GM12891 (cell line): Measurements from ENCODE around the gene HMG20A.

Source experiments
- DNase-seq: peaks from one replicate; pipeline ENCODE4 v3.0.0; 2011; ENCODE audit warnings: low spot score; ENCODE audit not compliant: insufficient read length
- FAIRE-seq: peaks from 2 replicates; lab custom pipeline; 2011; peaks lifted over from hg19 to GRCh38; lab: Jason Lieb, UNC
- PAX5 ChIP-seq: IDR thresholded peaks from 2 replicates; pipeline ENCODE4 v1.6.1; 2011; ENCODE audit warnings: low read length, moderate library complexity, mild to moderate bottlenecking; ENCODE audit not compliant: insufficient read depth, severe bottlenecking
- POLR2A ChIP-seq: IDR thresholded peaks from 2 replicates; pipeline ENCODE4 v1.6.1; 2011; ENCODE audit warnings: low read depth, low read length, control low read depth
- POLR2AphosphoS5 ChIP-seq: IDR thresholded peaks from 2 replicates; pipeline ENCODE4 v1.6.1; 2011; ENCODE audit warnings: low read depth, low read length, control low read depth
- POU2F2 ChIP-seq: IDR thresholded peaks from 2 replicates; pipeline ENCODE4 v1.6.1; 2011; ENCODE audit warnings: low read depth, mild to moderate bottlenecking, control low read depth, low read length, moderate library complexity
- SPI1 ChIP-seq: IDR thresholded peaks from 2 replicates; pipeline ENCODE4 v1.6.1; 2011; ENCODE audit warnings: low read depth, low read length, control low read depth
- TAF1 ChIP-seq: IDR thresholded peaks from 2 replicates; pipeline ENCODE4 v1.6.1; 2011; ENCODE audit warnings: low read depth, low read length, control low read depth

HMG20A gene

GRCh38 chr15:77527831-77528231 is 107.1 kb downstream of the HMG20A start:
- DNase-seq (no peak), FAIRE-seq (no peak)
- TF ChIP-seq TAF1 (no peak), PAX5 (no peak), POLR2A (no peak), POLR2AphosphoS5 (no peak), SPI1 (no peak), POU2F2 (no peak)

- FAIRE-seq (no peak), DNase-seq (no peak)
- no peak for TF ChIP-seq SPI1
- no peak for TF ChIP-seq TAF1
- TF ChIP-seq POLR2A: no peak
- no peak for TF ChIP-seq POLR2AphosphoS5
- TF ChIP-seq PAX5: no peak
- no peak for TF ChIP-seq POU2F2
Measured at GRCh38 chr15:77528290-77528967, 107.7 kb downstream of the HMG20A start.

- FAIRE-seq (no peak), DNase-seq (no peak)
Measured at GRCh38 chr15:77528968-77529319, 108.3 kb downstream of the HMG20A start.

GRCh38 chr15:77529394-77530159 is 108.9 kb downstream of the HMG20A start:
- no peak for DNase-seq
- no peak for TF ChIP-seq POLR2A
- no peak for TF ChIP-seq SPI1
- no peak for TF ChIP-seq POLR2AphosphoS5
- no peak for TF ChIP-seq POU2F2
- no peak for TF ChIP-seq TAF1
- TF ChIP-seq PAX5: no peak
- FAIRE-seq: no peak

More at GRCh38 chr15:77528968-77529319, 108.3 kb downstream of the HMG20A start:
- TF ChIP-seq PAX5 (no peak), TAF1 (no peak), POU2F2 (no peak), POLR2A (no peak), SPI1 (no peak), POLR2AphosphoS5 (no peak)

GRCh38 chr15:77530576-77530975 is 109.9 kb downstream of the HMG20A start:
- DNase-seq (no peak), FAIRE-seq (no peak)
- TF ChIP-seq POLR2AphosphoS5: no peak
- TF ChIP-seq PAX5: no peak
- no peak for TF ChIP-seq POLR2A
- no peak for TF ChIP-seq SPI1
- TF ChIP-seq TAF1: no peak
- TF ChIP-seq POU2F2: no peak

GRCh38 chr15:77531191-77532000 is 110.7 kb downstream of the HMG20A start:
- no peak for DNase-seq
- FAIRE-seq: no peak
- TF ChIP-seq POLR2AphosphoS5: no peak
- no peak for TF ChIP-seq POU2F2
- TF ChIP-seq POLR2A: no peak
- no peak for TF ChIP-seq PAX5
- no peak for TF ChIP-seq SPI1
- TF ChIP-seq TAF1: no peak

GRCh38 chr15:77532067-77532710 is 111.5 kb downstream of the HMG20A start:
- DNase-seq (no peak), FAIRE-seq (no peak)
- no peak for TF ChIP-seq POLR2AphosphoS5
- TF ChIP-seq SPI1: no peak
- no peak for TF ChIP-seq POU2F2
- no peak for TF ChIP-seq PAX5
- no peak for TF ChIP-seq TAF1
- no peak for TF ChIP-seq POLR2A

- FAIRE-seq: no peak
Measured at GRCh38 chr15:77532846-77533245, 112.2 kb downstream of the HMG20A start.

More at GRCh38 chr15:77532846-77533245, 112.2 kb downstream of the HMG20A start:
- TF ChIP-seq SPI1 (no peak), TAF1 (no peak), POLR2AphosphoS5 (no peak), POU2F2 (no peak), POLR2A (no peak), PAX5 (no peak)
- no peak for DNase-seq
